Measurements from ENCODE around the gene SMIM29. TPM values are rescaled to one million over a fixed set of nuclear protein-coding genes. Genes with fewer than 3 reads are reported as not detected.

SMIM29 gene
- total RNA-seq, 1 experiment from 2014 or later, result 25.8 TPM

DNA sequence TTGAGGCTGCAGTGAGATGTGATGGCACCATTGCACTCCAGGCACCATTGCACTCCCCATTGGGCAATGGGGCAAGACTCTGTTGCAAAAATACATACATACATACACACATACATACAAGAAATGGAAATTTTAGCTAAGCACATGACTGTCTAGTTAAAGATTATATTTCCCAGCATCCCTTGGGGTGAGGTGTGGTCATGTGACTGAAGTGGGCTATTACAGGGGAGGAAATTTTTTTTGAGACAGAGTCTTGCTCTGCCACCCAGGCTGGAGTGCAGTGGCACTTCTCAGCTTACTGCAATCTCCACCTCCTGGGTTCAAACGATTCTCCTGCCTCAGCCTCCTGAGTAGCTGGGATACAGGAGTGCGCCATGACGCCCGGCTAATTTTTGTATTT lies 44.1 kb downstream of the SMIM29 start:
- TF ChIP-seq, protein P1, sequence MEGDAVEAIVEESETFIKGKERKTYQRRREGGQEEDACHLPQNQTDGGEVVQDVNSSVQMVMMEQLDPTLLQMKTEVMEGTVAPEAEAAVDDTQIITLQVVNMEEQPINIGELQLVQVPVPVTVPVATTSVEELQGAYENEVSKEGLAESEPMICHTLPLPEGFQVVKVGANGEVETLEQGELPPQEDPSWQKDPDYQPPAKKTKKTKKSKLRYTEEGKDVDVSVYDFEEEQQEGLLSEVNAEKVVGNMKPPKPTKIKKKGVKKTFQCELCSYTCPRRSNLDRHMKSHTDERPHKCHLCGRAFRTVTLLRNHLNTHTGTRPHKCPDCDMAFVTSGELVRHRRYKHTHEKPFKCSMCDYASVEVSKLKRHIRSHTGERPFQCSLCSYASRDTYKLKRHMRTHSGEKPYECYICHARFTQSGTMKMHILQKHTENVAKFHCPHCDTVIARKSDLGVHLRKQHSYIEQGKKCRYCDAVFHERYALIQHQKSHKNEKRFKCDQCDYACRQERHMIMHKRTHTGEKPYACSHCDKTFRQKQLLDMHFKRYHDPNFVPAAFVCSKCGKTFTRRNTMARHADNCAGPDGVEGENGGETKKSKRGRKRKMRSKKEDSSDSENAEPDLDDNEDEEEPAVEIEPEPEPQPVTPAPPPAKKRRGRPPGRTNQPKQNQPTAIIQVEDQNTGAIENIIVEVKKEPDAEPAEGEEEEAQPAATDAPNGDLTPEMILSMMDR (conservative IDR thresholded peaks at IDR 0.05; ENCODE audit: low read depth, low read length), result no peak
- no peak for TF ChIP-seq EZH2phosphoT487 (IDR thresholded peaks at IDR 0.05; ENCODE audit: borderline replicate concordance, low read length)
- TF ChIP-seq EZH2 (IDR thresholded peaks at IDR 0.05; ENCODE audit: low read length, unreplicated experiment), result no peak
- no peak overlapping the region for H2AFZ ChIP-seq (ENCODE audit: low read length)
- H4K20me1 ChIP-seq (ENCODE audit: low read length), result no peaks in the 10 kb centered on the region
- intact Hi-C loops (cut with micrococcal nuclease), result no loop called here
- no peaks in the 10 kb centered on the region for H3K79me2 ChIP-seq (ENCODE audit: low read length)
- no peak overlapping the region for H3K9ac ChIP-seq (ENCODE audit: low read length)
- no peaks in the 10 kb centered on the region for H3F3A ChIP-seq (ENCODE audit: low read length, unreplicated experiment)
- no peak overlapping the region for H3K4me2 ChIP-seq (ENCODE audit: low read length)
- no peak overlapping the region for H3K4me3 ChIP-seq (ENCODE audit: low read length)
- ATAC-seq (no peak), DNase-seq (no peak)
- no peaks in the 10 kb centered on the region for H3K9me2 ChIP-seq (replicated peaks; ENCODE audit: low read length)
- no peaks in the 10 kb centered on the region for H3K9me3 ChIP-seq (ENCODE audit: low read length)
- H3K36me3 ChIP-seq (ENCODE audit: low read depth, low read length), result no peaks in the 10 kb centered on the region
- no TSS peak for BruUV-seq (replicated peaks)
- ChIA-PET POLR2A (ENCODE audit: unreplicated experiment) (no interaction called here), CTCF (no interaction called here)
- H3K27ac ChIP-seq (ENCODE audit: low read length), result no peak overlapping the region
- H3K27me3 ChIP-seq (ENCODE audit: low read length), result no peaks in the 10 kb centered on the region
- no peaks in the 10 kb centered on the region for H3K4me1 ChIP-seq (ENCODE audit: insufficient read depth, low read length)

DNA sequence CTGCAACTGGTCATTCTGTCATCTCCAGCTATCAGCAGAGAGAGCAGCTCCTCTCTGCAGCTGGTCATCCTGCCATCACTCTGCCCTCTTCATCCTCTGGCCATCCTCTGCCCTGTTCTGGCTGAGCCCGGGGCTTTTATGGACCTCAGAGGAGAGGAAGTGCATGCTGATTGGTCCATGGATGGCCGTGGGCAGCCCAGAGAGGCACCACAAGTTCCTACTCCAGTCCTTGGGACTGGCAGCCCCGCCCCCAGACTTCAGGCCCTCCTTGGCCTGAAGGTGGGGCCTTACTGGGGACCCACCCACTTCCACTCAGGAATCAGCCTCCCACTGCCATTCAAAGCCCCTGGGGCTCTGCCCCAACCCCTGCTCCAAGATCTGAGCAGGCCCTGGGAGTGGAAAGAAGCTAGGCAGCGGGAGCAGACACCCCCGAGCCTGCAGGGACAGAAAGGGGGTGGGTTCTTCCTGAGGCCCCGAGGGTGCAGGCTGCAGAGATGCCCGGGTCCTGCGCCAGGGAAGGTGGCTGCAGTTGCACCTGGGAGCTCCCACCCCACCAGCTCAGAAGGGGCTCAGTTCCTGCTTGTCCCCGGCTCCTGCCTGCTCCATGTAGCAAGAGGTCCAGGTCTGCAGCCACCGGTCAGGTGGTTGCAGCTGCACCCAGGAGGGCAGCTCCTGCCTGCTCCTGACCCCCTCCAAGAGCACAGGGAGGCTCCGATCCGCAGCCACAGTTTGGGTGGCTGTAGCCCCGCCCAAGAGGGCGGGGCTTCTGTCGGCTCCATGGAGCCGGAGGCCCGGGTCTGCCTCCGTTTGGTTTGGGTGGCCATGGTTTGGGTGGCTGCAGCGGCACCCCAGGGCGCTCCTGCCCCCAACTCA lies 46.2 kb downstream of the SMIM29 start:
- TF ChIP-seq EZH2 (IDR thresholded peaks at IDR 0.05; ENCODE audit: low read length, unreplicated experiment), result no peak
- TF ChIP-seq, protein P1 (conservative IDR thresholded peaks at IDR 0.05; ENCODE audit: low read depth, low read length), result no peak
- no peak for TF ChIP-seq EZH2phosphoT487 (IDR thresholded peaks at IDR 0.05; ENCODE audit: borderline replicate concordance, low read length)
- no peaks in the 10 kb centered on the region for H3K27me3 ChIP-seq (ENCODE audit: low read length)
- ATAC-seq (no peak; the same call in 1 of the 2 replicates), DNase-seq (no peak)
- no TSS peak for BruUV-seq (replicated peaks)
- H3K9me2 ChIP-seq (replicated peaks; ENCODE audit: low read length), result no peaks in the 10 kb centered on the region
- no peaks in the 10 kb centered on the region for H3F3A ChIP-seq (ENCODE audit: low read length, unreplicated experiment)
- no peaks in the 10 kb centered on the region for H3K36me3 ChIP-seq (ENCODE audit: low read depth, low read length)
- intact Hi-C loops (cut with micrococcal nuclease), result no loop called here
- H2AFZ ChIP-seq (ENCODE audit: low read length), result no peak overlapping the region
- ChIA-PET CTCF (no interaction called here), POLR2A (ENCODE audit: unreplicated experiment) (no interaction called here)
- H4K20me1 ChIP-seq (ENCODE audit: low read length), result no peaks in the 10 kb centered on the region
- no peaks in the 10 kb centered on the region for H3K9me3 ChIP-seq (ENCODE audit: low read length)
- no peak overlapping the region for H3K4me3 ChIP-seq (ENCODE audit: low read length)
- H3K4me1 ChIP-seq (ENCODE audit: insufficient read depth, low read length), result no peaks in the 10 kb centered on the region
- no peaks in the 10 kb centered on the region for H3K79me2 ChIP-seq (ENCODE audit: low read length)
- H3K9ac ChIP-seq (ENCODE audit: low read length), result no peak overlapping the region
- H3K27ac ChIP-seq (ENCODE audit: low read length), result no peak overlapping the region
- H3K4me2 ChIP-seq (ENCODE audit: low read length), result no peak overlapping the region

DNA sequence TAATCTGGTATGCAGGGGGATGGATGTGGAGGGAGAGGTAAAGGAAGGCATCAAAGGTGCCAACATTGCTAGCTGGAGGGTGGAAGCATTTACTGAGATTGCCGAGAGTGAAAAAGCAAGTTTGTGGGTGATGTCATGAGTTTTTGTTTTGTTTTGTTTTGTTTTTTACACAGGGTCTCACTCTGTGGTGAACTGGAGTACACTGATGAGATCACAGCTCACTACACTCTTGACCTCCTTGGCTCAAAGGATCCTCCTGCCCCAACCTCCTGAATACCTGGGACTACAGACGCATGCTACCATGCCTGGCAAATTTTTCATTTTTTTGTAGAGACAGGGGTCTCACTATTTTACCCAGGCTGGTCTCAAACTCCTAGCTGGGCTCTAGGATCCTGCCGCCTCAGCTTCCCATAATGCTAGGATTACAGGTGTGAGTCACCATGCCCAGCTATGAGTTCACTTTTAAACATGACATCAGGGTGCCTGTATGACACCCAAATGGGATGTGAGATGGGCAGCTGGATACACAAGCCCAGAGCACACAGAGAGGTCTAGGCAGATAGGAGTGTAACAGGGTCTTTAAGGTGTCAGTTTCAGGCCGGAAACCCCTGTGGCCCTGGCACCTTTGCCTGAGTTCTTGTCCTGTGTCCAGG lies 47.2 kb downstream of the SMIM29 start:
- H3K4me1 ChIP-seq (ENCODE audit: insufficient read depth, low read length), result peaks cover 3% of the 10 kb centered on the region
- no peak for ATAC-seq
- H4K20me1 ChIP-seq (ENCODE audit: low read length), result no peaks in the 10 kb centered on the region
- H3F3A ChIP-seq (ENCODE audit: low read length, unreplicated experiment), result no peaks in the 10 kb centered on the region
- no peak overlapping the region for H3K4me2 ChIP-seq (ENCODE audit: low read length)
- H3K27ac ChIP-seq (ENCODE audit: low read length), result no peak overlapping the region
- H3K36me3 ChIP-seq (ENCODE audit: low read depth, low read length), result no peaks in the 10 kb centered on the region
- no TSS peak for BruUV-seq (replicated peaks)
- ChIA-PET CTCF (no interaction called here), POLR2A (ENCODE audit: unreplicated experiment) (no interaction called here)
- no peak overlapping the region for H3K9ac ChIP-seq (ENCODE audit: low read length)
- TF ChIP-seq EZH2phosphoT487 (IDR thresholded peaks at IDR 0.05; ENCODE audit: borderline replicate concordance, low read length) (no peak), EZH2 (IDR thresholded peaks at IDR 0.05; ENCODE audit: low read length, unreplicated experiment) (no peak)
- H3K9me3 ChIP-seq (ENCODE audit: low read length), result no peaks in the 10 kb centered on the region
- intact Hi-C loops (cut with micrococcal nuclease), result no loop called here
- no peaks in the 10 kb centered on the region for H3K9me2 ChIP-seq (replicated peaks; ENCODE audit: low read length)
- H3K27me3 ChIP-seq (ENCODE audit: low read length), result no peaks in the 10 kb centered on the region
- no peak overlapping the region for H2AFZ ChIP-seq (ENCODE audit: low read length)
- DNase-seq, result peak; percentile 18
- H3K79me2 ChIP-seq (ENCODE audit: low read length), result no peaks in the 10 kb centered on the region
- H3K4me3 ChIP-seq (ENCODE audit: low read length), result no peak overlapping the region
